GM19193 (cell line): ENCODE results near the gene LAPTM5.

Experiments
- POLR2A ChIP-seq: IDR thresholded peaks from 4 replicates; pipeline ENCODE4 v1.6.1; 2011; ENCODE audit not compliant: insufficient read depth, insufficient read length; ENCODE audit errors: extremely low read depth

The LAPTM5 gene

DNA sequence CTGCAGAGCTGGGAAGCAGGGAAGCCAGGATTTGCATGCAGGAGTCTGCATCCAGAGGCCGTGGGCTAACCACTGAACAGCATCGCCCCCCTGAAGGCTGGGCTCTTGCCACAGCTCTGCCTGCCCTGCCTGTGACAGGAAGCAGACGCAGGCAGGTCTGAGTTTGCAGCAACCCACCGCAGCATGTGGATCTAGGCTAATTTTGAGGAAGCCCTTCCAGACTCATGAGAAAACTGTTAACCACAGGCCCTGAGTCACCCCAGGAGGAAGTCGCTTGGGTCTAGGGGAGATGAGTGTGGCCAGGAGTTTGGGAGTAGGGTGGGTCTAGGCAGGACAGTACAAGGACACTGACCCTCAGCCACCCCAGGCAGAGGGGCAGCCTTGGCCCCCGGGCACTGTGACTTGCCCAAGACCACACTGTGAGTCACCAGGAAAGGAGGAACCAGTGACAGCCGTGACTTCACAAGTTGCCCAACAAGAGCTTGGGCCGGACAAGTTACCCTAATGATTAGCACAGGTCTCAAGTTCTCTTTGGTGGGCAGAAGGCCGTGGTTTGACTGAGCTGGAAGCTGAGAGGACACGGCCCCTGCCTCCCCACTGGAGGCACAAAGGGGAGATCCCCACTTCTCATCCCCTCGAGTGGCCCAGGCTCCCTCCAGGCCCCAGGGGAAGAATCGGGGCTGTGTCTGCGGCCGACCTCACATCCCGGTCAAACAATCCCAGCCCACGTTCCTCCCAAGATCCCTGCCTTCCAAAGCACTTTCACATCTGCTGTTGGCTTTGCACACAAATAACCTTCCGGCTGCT lies 826 bp downstream of the LAPTM5 start:
- peak; percentile 61 for TF ChIP-seq POLR2A

DNA sequence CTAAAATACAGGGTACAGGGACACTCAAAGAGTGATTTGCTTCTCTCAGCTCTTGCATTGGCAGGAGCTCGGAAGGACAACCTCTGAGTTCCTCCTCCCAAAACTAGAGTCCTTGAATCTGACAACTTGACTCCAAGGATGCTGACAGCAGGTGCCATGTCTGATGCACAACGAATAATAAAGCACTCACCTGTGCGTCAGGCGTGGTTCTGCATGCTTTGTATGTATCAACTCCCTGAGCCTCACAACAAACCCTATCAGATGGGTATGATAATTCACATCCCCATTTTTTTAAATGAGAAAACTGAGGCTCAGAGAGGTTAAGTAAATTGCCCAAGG lies 1.4 kb downstream of the LAPTM5 start:
- TF ChIP-seq POLR2A = no peak

DNA sequence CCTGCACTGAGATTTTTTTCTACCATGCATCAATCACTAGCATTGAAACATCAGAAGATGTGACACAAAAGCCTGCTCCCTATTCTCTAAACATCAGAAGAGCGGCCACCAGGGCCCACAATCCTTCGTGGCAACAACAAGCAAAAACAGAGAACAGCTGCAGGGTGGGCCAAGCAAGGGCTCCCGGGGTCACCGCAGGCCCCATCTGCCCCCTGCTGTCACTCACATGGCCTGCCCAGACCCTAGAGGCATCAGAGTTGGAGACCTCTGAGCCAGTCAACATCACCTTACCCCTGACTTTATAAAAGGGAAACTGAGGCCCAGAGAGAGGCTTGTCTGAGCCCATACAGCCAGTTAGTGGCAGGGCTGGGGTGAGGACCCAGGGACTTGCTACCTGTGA lies 1.8 kb downstream of the LAPTM5 start:
- peak; percentile 20 for TF ChIP-seq POLR2A

DNA sequence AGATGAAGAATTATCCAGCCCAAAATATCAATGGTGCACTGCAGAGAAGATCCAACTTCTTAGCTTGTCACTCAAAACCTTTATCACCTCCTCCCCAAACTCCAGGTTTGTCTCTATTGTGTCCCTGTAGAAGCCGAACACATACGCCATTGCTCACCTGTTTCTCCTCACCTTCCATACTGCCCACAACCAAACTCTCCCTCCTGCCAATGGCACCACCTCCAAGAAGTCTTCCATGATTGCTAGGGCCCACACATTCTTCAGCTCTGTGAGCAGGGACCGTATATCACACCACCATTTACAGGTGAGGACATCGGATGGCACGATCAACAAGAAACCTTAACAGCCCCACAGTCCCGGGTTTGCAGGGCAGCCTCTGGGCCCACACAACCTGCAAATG lies 2.2 kb downstream of the LAPTM5 start:
- no peak for TF ChIP-seq POLR2A

DNA sequence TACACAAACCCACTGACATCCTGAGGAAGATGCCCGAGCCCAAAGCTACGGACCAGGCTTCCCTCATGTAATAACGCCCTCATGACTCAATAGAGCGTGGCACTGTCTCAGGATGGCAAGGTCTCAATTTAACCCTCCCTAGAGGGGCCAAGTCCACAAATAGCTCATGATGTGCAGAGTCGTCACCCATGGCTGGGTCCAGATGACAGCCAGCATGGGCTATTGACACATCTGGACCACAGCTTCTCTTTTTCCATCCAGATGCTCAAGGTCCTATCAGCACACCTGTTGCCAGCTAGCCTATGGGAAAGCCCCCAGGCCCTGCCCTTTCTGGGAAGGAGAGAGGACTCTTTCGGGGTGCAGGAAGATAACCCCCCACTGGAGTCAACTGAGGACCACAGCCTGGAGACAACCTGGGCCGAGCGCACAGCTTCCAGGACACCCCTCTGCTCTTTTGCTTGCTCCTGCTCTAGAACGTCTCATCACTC lies 2.8 kb downstream of the LAPTM5 start:
- TF ChIP-seq POLR2A = peak; percentile 65

DNA sequence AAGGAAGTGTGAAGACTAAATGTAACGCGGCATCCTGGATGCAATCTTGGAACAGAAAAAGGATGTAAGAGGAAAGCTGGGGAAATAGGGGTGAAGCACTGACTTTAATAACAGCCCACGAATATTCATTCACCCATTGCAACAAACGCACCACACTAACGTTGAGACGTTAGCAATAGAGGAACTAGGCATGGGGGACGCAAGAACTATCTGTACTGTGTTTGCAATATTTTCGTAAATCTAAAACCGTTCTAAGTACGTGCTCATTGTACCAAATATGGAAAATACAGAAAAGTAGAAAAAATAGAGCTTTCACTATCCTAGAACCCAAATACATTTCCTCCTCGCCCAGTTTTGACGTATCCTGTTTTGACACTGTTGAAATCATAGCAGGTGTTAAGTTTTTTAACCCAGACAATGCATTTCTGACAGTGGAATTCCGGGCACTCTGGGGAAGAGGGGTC lies 3.9 kb downstream of the LAPTM5 start:
- no peak for TF ChIP-seq POLR2A

DNA sequence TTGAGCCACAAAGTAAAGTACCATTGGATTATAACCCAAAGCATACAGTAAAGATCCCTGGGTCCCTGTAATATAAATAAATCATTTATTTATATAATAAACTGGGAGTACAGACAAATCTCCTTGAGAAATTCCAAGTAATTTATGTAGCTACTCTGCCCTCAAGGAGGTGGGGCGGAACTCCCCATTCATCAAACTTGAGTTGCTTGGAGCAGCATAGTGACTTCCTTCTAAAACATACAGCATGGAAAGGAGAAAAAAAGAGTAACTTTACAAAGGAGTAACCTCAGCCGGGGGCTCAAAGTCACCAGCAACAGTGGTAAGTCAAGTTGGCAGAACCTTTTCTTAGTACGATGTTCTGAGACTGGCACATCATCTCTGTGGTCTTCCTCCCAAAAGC lies 4.5 kb downstream of the LAPTM5 start:
- TF ChIP-seq POLR2A = no peak

DNA sequence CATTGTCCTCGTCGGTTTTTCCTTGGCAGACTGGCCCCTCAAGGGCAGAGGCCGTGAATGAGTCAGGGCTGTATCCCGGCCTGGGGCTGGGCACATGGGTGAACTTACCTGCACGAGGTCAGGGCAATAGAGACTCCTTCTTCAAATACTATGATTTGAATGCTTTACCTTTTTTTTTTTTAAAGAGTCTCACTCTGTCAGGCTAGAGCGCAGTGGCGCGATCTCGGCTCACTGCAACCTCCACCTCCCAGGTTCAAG lies 5.0 kb downstream of the LAPTM5 start:
- no peak for TF ChIP-seq POLR2A

DNA sequence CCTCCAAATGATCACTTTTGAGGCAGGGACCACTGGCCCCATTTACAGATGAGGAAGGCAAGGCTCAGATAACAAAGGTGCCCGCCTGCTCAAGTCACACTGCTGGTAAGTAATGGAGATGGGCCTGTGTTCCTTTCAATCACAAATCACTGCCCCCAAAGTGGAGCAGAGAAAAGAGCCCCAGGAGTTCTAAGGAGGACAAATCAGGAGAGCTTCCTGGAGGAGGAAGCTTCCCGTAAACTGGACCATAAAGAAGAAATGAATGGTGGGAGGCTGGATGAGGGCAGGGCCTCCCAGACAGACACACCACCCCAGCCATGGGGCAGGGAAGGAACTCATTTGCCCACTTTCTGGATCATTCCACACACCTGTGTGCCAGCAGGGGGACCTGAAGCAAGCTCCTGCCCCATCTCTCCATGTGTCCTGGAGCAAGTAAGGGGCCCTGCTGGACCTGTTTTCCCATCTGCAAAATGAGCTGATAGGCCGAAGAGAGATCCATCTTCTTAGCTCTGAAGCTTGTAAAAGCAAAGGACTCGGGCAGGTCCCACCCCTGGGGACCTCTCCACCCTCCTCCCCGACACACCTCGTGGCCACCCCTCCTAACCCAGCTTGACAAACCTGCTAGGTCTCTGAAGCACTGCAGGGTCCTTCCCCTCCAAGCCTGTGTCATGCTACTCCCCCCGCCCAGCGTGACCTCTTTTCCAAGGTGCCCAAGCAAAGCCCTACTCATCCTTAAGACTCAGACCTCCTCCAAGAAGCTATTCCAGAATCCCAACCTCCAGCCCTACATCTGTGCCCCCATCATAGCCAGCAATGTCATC lies 5.5 kb downstream of the LAPTM5 start:
- peak; percentile 45 for TF ChIP-seq POLR2A

DNA sequence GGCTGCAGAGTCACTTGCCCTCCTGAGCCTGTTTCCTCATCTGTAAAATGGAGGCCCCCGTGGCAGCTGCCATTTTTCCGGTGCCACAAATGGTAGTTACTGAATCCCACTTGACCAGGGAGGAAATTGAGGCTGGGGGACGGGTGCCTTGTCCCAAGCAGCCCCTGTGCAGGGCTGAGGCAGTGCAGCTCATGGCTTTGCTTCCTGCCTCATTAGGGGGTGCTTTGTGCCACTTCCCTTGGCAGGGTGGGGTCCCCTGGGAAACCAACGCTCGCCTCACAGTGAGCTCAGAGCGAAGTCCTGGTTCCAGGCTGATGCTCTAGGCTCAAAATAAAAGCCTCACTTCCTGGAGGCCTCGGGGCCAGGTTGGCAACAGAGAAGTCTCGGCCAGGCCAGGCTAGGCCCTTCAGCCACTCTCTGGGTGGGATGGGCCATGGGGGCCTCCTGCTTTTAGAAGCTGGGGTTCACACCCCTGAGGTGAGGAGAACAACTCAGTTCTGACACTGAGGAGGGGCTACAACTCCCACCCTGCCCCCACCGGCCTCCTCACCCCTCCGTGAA lies 6.8 kb downstream of the LAPTM5 start:
- TF ChIP-seq POLR2A = no peak

DNA sequence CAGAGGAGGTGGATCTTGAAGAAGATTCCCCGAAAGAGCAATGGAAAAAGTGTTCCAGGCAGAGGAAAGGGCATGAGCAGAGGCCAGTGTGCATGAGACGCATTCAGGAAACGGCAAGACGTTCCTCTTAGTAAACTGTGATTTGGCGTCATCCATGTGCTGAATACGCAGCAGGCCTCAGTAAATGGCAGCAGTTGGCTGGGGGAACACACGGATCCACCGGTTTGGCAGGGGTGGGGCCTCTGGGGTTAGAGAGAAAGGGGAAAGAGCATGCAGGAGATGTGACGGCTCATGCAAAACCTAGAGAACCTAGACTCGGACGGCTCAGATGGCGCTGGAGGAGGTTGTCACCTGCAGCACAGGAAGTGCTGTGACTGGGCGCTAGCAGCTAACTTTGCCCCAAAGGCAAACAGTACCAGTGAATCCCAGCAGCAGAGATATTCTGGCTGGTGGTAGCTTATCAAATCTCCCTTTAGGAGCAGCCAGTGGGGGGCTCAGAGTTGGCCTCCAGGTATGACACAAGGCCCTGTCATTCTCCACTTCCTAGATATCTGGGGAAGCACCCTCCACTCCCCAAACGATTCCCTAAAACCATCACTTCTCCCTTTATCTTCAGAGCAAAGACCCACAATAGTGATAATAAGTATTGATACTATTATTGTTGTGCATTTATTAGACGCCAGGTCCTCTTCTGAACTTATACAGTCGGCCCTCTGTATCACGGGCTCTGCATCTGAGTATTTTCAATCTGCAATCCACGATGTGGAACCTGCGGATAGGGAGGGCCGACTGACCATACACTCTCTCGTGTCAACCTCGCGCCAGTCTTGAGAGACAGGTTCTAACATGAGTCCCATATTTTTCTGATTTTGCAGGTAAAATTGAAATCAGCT lies 7.6 kb downstream of the LAPTM5 start:
- TF ChIP-seq POLR2A = peak; percentile 55

DNA sequence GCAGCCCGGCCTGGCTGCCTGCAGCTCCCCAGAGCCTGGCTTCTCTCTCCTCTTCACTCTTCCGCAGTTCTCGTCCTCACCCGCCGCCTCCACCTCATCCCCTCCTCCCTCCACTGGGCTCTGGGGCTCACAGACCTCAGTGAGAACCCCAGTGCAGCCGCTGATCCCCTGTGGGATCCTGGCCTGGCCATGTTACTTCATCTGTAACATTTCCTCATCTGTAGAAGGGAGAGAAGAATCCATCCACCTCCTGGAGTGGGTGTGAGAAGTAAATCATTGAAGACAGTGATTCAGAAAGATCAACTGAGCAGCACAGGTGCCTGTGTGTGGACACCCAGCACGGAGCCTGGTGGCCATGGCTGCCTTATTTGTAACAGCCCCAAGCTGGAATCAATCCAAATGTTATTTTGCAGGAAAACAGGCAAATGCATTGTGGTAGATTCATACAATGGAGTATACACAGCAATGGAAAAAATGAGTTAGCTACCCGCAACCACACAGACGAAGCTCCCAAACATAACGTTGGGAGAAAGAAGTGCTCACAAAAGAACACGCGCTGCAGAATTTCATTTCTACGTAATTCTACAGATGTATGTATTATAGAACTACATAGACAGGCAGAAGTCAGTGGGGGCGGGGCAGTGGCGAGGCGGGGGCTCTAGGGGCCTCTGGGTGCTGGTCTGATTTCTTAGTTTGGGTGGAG lies 8.7 kb downstream of the LAPTM5 start:
- TF ChIP-seq POLR2A = peak; percentile 9

DNA sequence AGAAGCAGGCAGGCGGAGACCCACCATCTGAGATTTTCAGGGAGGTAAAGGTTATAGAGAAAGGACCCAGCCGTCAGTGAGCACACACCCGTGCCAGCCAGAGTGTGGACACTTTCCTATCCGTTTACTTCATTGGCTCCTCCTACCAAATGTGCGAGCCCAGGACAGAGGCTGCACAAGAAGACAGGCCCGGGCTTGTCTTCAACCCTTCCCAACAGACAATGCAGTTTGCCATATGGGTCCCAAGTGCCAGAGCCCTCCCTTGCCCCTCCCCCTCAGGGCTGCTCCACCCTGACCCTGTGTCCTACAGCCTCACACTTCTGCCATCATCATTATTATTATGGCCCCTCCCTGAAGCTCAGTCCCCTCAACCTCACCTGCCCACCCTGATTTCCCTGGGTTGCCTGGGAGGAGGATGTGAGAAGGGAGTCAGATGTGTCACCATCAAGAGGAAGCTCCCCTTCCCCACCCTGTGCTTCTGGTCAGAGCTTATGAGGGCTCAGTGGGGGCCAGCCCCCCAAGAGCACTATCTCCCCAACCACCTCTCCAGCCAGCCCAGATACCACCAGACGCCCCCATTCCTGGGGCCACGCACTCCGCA lies 9.4 kb downstream of the LAPTM5 start:
- TF ChIP-seq POLR2A = peak; percentile 51
